Uterus (tissue), 2 donors: ENCODE results near the gene MAD1L1.

Experiments
- CTCF ChIP-seq, 4 experiments: fragments of 200-600 bp in 2 of 4; fragments of 450-650 bp in 2 of 4; sonication (generic) in 2 of 4; IDR thresholded peaks; one replicate each; pipeline ENCODE4 v1.5.1; 2016 to 2019; ENCODE audit warnings: antibody characterized with exemption in 4 of 4, mild to moderate bottlenecking in 2 of 4, moderate library complexity in 1 of 4
- POLR2A ChIP-seq, 2 donors: fragments of 450-650 bp; IDR thresholded peaks; one replicate each; pipeline ENCODE4 v1.6.1; 2016; ENCODE audit warnings: antibody characterized with exemption in 2 of 2, mild to moderate bottlenecking in 1 of 2, moderate library complexity in 1 of 2

DNA sequence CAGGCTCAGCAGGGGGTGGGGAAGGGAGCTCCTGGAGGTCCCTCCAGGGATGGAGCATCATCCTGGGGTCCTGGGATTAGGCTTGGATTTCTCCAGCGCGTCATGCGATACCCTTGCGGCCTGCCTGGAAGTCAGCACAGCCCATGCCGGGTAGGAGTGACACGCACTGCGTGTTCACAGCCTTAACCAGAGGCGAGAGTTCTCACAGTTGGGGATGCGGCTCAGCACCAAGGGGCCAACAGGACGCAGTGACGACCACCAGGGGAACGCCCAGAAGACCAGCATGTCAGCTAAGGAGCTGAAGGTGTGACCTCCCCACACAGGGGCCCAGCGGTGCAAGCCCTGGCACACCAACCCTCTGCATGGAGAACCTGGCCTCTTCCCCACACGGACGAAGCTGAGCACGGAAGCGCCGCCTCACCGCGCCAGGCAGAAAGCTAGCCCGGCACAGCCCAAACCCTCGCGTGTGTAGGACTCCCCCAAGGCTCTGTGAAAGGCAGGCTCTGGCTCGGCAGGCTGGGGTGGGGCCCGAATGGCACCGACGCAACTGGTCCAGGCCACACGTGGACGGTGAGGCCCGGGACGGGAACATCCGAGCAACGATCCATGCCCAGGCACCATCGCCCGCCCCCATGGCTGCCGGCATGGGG, 364.1 kb downstream of the MAD1L1 start:
- TF ChIP-seq POLR2A (IDR thresholded peaks at IDR 0.05) (no peak), CTCF (IDR thresholded peaks at IDR 0.05) (no peak)
